ENCODE results near the gene CAMK2N1.

The CAMK2N1 gene

DNA sequence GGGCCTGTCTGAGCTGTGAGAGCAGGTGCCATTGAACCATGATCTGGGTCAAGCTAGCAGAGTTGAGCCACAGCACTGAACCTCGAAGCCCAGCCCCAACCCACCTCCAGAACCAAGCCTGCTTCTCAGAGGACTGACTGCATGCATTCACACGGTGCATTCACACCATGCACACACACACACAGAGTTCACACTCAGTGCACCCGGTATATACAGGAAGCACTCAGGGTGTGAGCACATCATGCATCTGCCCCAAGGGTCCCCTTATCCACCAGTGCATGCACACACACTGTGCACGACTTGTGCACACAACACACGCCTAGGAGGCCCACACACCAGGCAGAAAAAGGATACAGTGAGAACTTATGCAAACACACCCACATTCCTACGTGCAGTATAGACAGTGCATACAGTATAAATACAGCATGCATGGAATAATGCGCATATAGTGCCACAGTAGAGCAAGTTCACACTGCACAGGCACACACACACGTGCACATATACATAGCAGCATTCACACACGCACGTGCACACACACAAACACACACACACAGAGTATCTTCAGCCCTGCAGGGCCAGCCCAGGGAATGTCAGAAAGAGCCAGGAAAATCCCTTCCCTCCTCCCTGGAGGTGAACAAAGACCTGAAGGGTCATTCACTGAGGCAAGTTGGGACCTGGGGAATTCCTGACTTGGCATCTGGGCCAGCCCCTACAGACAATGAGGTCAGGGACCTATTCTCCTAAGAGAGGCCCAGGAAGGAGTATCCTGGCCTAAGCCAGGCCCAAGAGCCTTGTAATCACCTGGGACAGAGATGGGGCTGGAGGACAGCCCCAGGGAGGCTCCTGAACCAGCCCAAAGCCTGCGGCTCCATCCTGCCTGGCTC is 42.1 kb downstream of the CAMK2N1 start:
- no peak for DNase-seq (ENCODE audit: low read depth)

DNA sequence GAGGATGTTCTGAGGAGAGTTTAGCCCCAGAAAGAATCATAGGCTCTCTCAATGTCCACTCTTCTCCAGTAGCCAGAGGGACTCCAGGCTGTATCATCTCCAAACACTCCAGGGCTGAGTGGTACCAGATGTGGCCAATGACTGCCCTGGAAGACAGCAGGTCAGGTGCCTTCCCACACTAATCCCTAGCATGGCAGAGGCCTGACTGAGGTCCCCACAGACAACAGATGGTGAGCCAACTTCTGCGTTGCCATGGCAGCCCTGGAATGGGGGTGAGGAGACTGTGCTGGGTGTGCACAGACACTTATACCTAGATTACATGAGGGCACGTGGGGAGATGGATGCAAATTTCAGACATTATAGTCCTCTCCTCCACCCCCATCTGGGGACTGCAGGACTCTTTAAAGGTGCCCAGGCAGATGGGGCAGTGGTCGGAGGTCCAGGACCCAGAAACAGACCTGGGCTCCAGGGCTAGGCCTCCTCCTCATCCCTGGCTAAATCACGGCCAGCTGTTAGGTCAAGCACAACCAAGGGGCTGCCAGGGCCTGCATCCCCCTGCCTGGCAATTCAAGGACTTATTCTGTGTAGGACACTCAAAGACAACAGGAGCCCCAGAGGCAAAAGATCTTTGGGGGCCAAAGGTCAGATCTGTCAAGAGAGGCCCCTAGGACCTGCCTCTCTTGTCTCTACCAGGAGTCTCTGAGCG is 42.9 kb downstream of the CAMK2N1 start:
- no peak for DNase-seq (ENCODE audit: low read depth)

DNA sequence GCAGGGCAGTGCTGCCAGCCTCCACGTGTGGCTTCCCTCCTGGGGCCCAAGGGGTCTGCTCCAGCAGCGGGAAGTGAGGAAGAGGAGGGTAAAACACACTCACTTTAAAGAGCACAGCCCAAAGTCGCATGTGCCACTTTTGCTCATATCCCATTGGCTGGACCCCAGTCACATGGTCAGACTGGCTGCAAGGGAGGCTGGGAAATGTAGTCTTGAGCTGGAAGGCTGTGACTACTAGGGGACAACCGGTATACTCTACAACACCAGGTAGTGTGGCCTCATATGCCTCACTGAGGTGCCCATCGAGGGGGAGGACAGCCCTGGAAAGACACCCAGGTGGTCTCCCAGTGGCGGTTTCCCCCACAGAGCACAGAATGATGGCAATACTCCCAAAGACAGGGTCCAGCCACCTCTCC is 45.2 kb downstream of the CAMK2N1 start:
- peak; percentile 55 for DNase-seq (ENCODE audit: low read depth)

DNA sequence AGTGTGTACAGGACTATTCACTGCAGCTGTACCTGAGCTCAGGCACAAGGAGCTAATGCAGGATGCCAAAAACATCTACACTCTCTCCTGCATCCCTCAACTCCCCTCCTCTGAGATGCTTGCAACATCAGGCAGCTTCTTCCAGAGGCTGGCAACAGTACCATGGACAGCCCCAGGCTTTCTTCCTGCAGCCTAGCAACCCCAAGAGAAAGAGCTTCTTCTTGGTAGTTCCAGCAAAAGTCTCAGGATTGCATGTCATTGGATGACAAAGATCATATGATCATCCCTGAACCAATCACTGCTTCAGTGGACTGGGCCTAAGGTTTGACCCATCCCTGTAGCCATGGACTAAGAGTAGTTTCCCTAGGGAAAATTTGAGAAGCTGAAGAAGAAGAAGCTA is 46.7 kb downstream of the CAMK2N1 start:
- peak; percentile 52 for DNase-seq (ENCODE audit: low read depth)

DNA sequence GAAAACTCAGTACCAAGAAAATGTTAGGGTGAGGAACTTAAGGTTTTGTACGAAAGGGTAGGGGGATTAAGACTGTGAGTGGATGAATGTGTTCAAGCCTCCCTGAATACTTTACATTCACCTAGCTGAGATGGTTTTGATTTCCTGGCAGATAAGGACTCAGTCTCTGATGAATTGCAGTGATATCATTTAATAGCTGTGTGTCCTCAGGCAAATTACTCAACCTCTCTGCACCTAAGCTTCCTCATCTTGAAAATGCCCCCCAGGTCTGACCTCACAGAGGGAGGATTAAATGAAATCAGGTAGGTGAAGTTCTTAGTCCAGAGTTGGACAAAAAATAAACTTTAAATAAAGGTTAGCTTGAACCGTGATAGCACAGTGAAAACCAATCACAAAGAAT is 48.4 kb downstream of the CAMK2N1 start:
- no peak for DNase-seq (ENCODE audit: low read depth)

DNA sequence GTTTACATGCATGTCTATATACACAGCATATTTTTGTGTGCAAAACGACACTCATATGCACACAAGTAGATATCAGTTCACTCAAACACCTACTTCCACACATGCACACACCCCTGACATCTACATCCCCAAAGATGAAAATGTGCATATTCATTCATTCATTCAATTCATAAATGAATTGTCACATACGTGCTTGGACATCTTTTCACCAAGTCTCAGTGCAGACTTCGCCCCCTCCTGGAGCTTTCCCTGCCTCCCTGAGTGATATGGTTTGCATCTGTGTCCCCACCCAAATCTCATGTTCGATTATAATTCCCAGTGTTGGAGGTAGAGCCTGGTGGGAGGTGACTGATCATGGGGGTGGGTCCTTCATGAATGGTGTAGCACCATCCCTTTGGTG is 53.1 kb downstream of the CAMK2N1 start:
- no peak for DNase-seq (ENCODE audit: low read depth)
